Astrocyte (in vitro differentiated cells and primary cell): Measurements from ENCODE around the gene MRPL19. TPM values are rescaled to one million over a fixed set of nuclear protein-coding genes. Genes with fewer than 3 reads are reported as not detected.
A peak's percentile ranks its signal among the peaks of the same experiment; 100 is the strongest.
"Not testable (repeated sequence)": the region's sequence is repeated elsewhere in the genome, so short reads cannot be mapped to it uniquely, and the experiment has no call there.

Experiments
- DNase-seq: peaks from one replicate; pipeline ENCODE4 v3.0.0-alpha.2; 2010; ENCODE audit warnings: low read depth
- FAIRE-seq: peaks from 2 replicates; lab custom pipeline; 2011; peaks lifted over from hg19 to GRCh38; lab: Jason Lieb, UNC
- H2AFZ ChIP-seq: 2 replicates; pipeline ENCODE4 v1.6.0; 2012; ENCODE audit warnings: low read depth, low read length, inconsistent platforms
- H3K27ac ChIP-seq: 2 replicates; pipeline ENCODE4 v1.5.1; 2011; ENCODE audit warnings: low read depth, low read length, inconsistent platforms
- H3K27me3 ChIP-seq: 2 replicates; pipeline ENCODE4 v1.6.0; 2011; ENCODE audit warnings: low read length, inconsistent platforms; ENCODE audit not compliant: insufficient read depth
- H3K36me3 ChIP-seq: 2 replicates; pipeline ENCODE4 v1.5.1; 2011; ENCODE audit warnings: low read length, inconsistent platforms; ENCODE audit not compliant: insufficient read depth
- H3K4me1 ChIP-seq: 2 replicates; pipeline ENCODE4 v1.5.1; 2011; ENCODE audit warnings: low read length, inconsistent platforms; ENCODE audit not compliant: insufficient read depth
- H3K4me2 ChIP-seq: 2 replicates; pipeline ENCODE4 v1.6.0; 2012; ENCODE audit warnings: low read length, inconsistent platforms
- H3K4me3 ChIP-seq: 2 replicates; pipeline ENCODE4 v1.5.1; 2011; ENCODE audit warnings: low read depth, mild to moderate bottlenecking, low read length, inconsistent platforms; ENCODE audit not compliant: insufficient read depth
- H3K79me2 ChIP-seq: 2 replicates; pipeline ENCODE4 v1.6.0; 2012; ENCODE audit warnings: mild to moderate bottlenecking, low read length, inconsistent platforms; ENCODE audit not compliant: insufficient read depth
- H3K9ac ChIP-seq: 2 replicates; pipeline ENCODE4 v1.6.0; 2012; ENCODE audit warnings: mild to moderate bottlenecking, low read length, inconsistent platforms
- H3K9me3 ChIP-seq: 2 replicates; pipeline ENCODE4 v1.5.1; 2012; ENCODE audit warnings: low read depth, mild to moderate bottlenecking, low read length, inconsistent platforms; ENCODE audit not compliant: insufficient read depth
- H4K20me1 ChIP-seq: 2 replicates; pipeline ENCODE4 v1.6.0; 2012; ENCODE audit warnings: low read length, inconsistent platforms; ENCODE audit not compliant: insufficient read depth
- H3K27ac Mint-ChIP-seq: one replicate; pipeline ENCODE4 v1.8.0; 2021; ENCODE audit warnings: mild to moderate bottlenecking, mixed read lengths; ENCODE audit not compliant: unreplicated experiment
- H3K27me3 Mint-ChIP-seq: one replicate; pipeline ENCODE4 v1.8.0; 2021; ENCODE audit warnings: low read depth, mixed read lengths; ENCODE audit not compliant: unreplicated experiment
- H3K36me3 Mint-ChIP-seq: one replicate; pipeline ENCODE4 v1.8.0; 2021; ENCODE audit warnings: low read depth, mixed read lengths; ENCODE audit not compliant: unreplicated experiment
- H3K4me1 Mint-ChIP-seq: one replicate; pipeline ENCODE4 v1.8.0; 2021; ENCODE audit warnings: low read depth, mixed read lengths; ENCODE audit not compliant: unreplicated experiment
- H3K4me3 Mint-ChIP-seq: one replicate; pipeline ENCODE4 v1.8.0; 2021; ENCODE audit warnings: mild to moderate bottlenecking, moderate library complexity, mixed read lengths; ENCODE audit not compliant: unreplicated experiment
- H3K9me3 Mint-ChIP-seq: one replicate; pipeline ENCODE4 v1.8.0; 2021; ENCODE audit warnings: mild to moderate bottlenecking, mixed read lengths; ENCODE audit not compliant: unreplicated experiment
- EZH2 ChIP-seq: IDR thresholded peaks from 2 replicates; pipeline ENCODE4 v1.6.1; 2012; ENCODE audit warnings: mild to moderate bottlenecking, low read length, inconsistent platforms; ENCODE audit not compliant: insufficient read depth
- total RNA-seq: library from RNA; stranded (reverse); gene quantifications from 2 replicates; pipeline ENCODE4 v1.2.1, GENCODE V29; 2021
- TF ChIP-seq, protein P1 (sequence below): IDR thresholded peaks from 2 replicates; pipeline ENCODE4 v1.5.1; 2011; ENCODE audit warnings: low read depth, mild to moderate bottlenecking, inconsistent platforms, low read length, moderate library complexity; ENCODE audit not compliant: insufficient read depth

Gene MRPL19
- total RNA-seq, 1 donor from 2014 or later = 58.8 TPM

DNA sequence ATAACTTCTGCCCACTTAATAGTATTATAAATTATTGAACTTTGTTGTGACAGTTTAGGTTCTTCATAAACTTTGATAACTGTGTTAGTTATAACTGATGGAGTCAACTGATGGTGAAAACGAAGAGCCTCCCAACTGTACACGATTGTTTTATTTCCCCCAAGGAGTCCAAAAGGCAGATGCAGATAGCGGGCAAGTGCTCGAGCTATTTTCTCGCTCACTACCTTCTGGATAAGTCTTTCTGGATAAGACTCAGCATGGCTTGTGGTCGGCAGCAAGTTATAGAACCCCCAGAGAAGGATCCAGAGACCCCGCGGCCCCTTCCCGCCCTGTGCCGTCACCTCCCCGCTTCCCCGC lies 63.6 kb downstream of the MRPL19 start:
- Mint-ChIP-seq H3K9me3 (peaks cover 1% of the 10 kb centered on the region), H3K4me1 (peaks cover 12% of the 10 kb centered on the region), H3K36me3 (no peaks in the 10 kb centered on the region), H3K27me3 (no peaks in the 10 kb centered on the region), H3K27ac (peak overlapping the region; percentile 78), H3K4me3 (peak overlapping the region; percentile 87)
- no peaks in the 10 kb centered on the region for H3K27me3 ChIP-seq
- FAIRE-seq (no peak), DNase-seq (no peak)
- H3K4me2 ChIP-seq = peak overlapping the region; percentile 96
- H3K27ac ChIP-seq = peak overlapping the region; percentile 85
- peak overlapping the region; percentile 96 for H2AFZ ChIP-seq
- H3K4me3 ChIP-seq = peak overlapping the region; percentile 79
- H4K20me1 ChIP-seq = no peaks in the 10 kb centered on the region
- no peaks in the 10 kb centered on the region for H3K9me3 ChIP-seq
- H3K36me3 ChIP-seq = no peaks in the 10 kb centered on the region
- peaks cover 29% of the 10 kb centered on the region for H3K79me2 ChIP-seq
- peaks cover 18% of the 10 kb centered on the region for H3K4me1 ChIP-seq
- no peak for TF ChIP-seq EZH2
- TF ChIP-seq, protein P1, sequence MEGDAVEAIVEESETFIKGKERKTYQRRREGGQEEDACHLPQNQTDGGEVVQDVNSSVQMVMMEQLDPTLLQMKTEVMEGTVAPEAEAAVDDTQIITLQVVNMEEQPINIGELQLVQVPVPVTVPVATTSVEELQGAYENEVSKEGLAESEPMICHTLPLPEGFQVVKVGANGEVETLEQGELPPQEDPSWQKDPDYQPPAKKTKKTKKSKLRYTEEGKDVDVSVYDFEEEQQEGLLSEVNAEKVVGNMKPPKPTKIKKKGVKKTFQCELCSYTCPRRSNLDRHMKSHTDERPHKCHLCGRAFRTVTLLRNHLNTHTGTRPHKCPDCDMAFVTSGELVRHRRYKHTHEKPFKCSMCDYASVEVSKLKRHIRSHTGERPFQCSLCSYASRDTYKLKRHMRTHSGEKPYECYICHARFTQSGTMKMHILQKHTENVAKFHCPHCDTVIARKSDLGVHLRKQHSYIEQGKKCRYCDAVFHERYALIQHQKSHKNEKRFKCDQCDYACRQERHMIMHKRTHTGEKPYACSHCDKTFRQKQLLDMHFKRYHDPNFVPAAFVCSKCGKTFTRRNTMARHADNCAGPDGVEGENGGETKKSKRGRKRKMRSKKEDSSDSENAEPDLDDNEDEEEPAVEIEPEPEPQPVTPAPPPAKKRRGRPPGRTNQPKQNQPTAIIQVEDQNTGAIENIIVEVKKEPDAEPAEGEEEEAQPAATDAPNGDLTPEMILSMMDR = no peak
- peak overlapping the region; percentile 89 for H3K9ac ChIP-seq

DNA sequence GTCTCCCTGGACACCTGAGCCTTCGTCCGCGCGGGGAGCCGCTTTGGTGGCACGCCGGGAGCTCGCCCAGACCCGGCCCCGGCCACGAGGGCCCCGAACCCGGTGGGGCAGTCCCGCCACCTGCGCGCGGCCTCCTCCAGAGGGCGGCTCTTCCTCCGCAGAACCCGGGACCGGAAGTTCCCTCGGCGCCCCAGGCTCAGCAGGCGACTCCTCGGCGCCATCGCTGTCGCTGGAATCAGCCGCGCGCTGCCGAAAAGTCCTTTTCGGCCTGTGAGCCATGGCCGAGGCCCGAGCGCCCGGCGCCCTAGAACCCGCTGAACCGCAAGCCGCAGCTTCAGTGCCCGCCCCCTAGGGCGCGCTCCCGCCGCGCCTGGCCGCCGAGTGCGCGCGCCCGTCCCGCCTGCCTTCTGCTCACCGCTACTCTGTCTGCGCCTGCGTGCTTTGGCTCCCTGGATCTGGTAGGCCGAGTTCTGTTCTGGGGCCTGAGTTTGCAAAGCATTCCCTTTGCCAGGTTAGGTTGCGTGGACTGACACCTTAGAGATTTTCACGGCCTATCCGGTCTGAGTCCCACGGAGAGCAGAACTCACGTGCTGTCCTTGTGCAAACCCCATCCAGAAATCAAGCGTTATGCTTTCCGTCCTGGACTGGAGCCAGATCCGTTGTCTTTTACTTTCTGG lies 64.1 kb downstream of the MRPL19 start, which contains the start of gene GCFC2:
GCFC2 (minus strand) TSS at position 339 of the 677 bp plus-strand sequence; CDS start at position 279, 60 bp downstream.
- H3K9me3 ChIP-seq = no peaks in the 10 kb centered on the region
- peak; percentile 80 for DNase-seq
- Mint-ChIP-seq H3K27ac (peak within 1 kb of the TSS; percentile 79), H3K4me3 (peak within 1 kb of the TSS; percentile 87), H3K4me1 (peaks cover 12% of the 10 kb centered on the region), H3K9me3 (peaks cover 1% of the 10 kb centered on the region), H3K27me3 (no peaks in the 10 kb centered on the region), H3K36me3 (no peaks in the 10 kb centered on the region)
- peaks cover 16% of the 10 kb centered on the region for H3K4me1 ChIP-seq
- no peak for FAIRE-seq
- peak within 1 kb of the TSS; percentile 96 for H2AFZ ChIP-seq
- peak within 1 kb of the TSS; percentile 79 for H3K4me3 ChIP-seq
- H3K9ac ChIP-seq = peak within 1 kb of the TSS; percentile 89
- no peak for TF ChIP-seq EZH2
- TF ChIP-seq, protein P1 = no peak
- no peaks in the 10 kb centered on the region for H3K27me3 ChIP-seq
- H3K27ac ChIP-seq = peak within 1 kb of the TSS; percentile 85
- H4K20me1 ChIP-seq = no peaks in the 10 kb centered on the region
- peaks cover 29% of the 10 kb centered on the region for H3K79me2 ChIP-seq
- no peaks in the 10 kb centered on the region for H3K36me3 ChIP-seq
- H3K4me2 ChIP-seq = peak within 1 kb of the TSS; percentile 96

DNA sequence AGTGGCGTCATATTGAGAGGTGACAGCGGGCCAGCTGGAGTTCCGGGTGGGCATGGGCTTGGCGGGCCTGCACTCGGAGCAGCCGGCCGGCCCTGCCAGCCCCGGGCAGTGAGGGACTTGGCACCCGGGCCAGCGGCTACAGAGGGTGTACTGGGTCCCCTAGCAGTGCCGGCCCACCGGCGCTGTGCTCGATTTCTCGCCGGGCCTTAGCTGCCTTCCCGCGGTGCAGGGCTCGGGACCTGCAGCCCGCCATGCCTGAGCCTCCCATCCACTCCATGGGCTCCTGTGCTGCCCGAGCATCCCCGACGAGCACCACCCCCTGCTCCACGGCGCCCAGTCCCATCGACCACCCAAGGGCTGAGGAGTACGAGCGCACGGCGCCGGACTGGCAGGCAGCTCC lies 65.0 kb downstream of the MRPL19 start:
- not testable (repeated sequence) for H3K27me3 Mint-ChIP-seq, H3K27ac Mint-ChIP-seq, H3K27me3 ChIP-seq, H3K4me3 ChIP-seq, H3K36me3 Mint-ChIP-seq, H3K9ac ChIP-seq, H4K20me1 ChIP-seq, H3K36me3 ChIP-seq, H3K9me3 ChIP-seq, H3K4me3 Mint-ChIP-seq, H2AFZ ChIP-seq, H3K27ac ChIP-seq, FAIRE-seq, H3K9me3 Mint-ChIP-seq, DNase-seq, H3K4me1 Mint-ChIP-seq
- Histone ChIP-seq H3K4me1 (peaks cover 11% of the 10 kb centered on the region), H3K4me2 (peak overlapping the region; percentile 96), H3K79me2 (peaks cover 29% of the 10 kb centered on the region)
